ENCODE data around the gene ZNF626. TPM values are rescaled to one million over a fixed set of nuclear protein-coding genes. Genes with fewer than 3 reads are reported as not detected.
"Not testable (repeated sequence)": the region's sequence is repeated elsewhere in the genome, so short reads cannot be mapped to it uniquely, and the experiment has no call there.

Gene ZNF626
- 16.7 TPM for polyA plus RNA-seq
- long read RNA-seq, donor 1, full-length matches to known transcripts = 7 of 7 reads
- long read RNA-seq, donor 1, partial matches to known transcripts = 0 of 7 reads
- long read RNA-seq, donor 1, other reads (novel, unspliced or antisense) = 0 of 7 reads
- long read RNA-seq, donor 2, full-length matches to known transcripts = 14 of 14 reads
- long read RNA-seq, donor 2, partial matches to known transcripts = 0 of 14 reads
- long read RNA-seq, donor 2, other reads (novel, unspliced or antisense) = 0 of 14 reads
- long read RNA-seq, donor 3 = 0 reads
- long read RNA-seq, donor 4, partial matches to known transcripts = 0 of 1 reads
- long read RNA-seq, donor 4, other reads (novel, unspliced or antisense) = 0 of 1 reads
- long read RNA-seq, donor 5, full-length matches to known transcripts = 3 of 3 reads
- long read RNA-seq, donor 5, partial matches to known transcripts = 0 of 3 reads
- long read RNA-seq, donor 5, other reads (novel, unspliced or antisense) = 0 of 3 reads
- long read RNA-seq, donor 6, full-length matches to known transcripts = 14 of 14 reads
- long read RNA-seq, donor 6, partial matches to known transcripts = 0 of 14 reads
- long read RNA-seq, donor 6, other reads (novel, unspliced or antisense) = 0 of 14 reads
- long read RNA-seq, donor 7, full-length matches to known transcripts = 6 of 6 reads
- long read RNA-seq, donor 7, partial matches to known transcripts = 0 of 6 reads
- long read RNA-seq, donor 7, other reads (novel, unspliced or antisense) = 0 of 6 reads
- long read RNA-seq, donor 8, full-length matches to known transcripts = 11 of 29 reads
- long read RNA-seq, donor 8, partial matches to known transcripts = 12 of 29 reads
- long read RNA-seq, donor 8, other reads (novel, unspliced or antisense) = 6 of 29 reads
- long read RNA-seq, donor 9, full-length matches to known transcripts = 9 of 9 reads
- long read RNA-seq, donor 9, partial matches to known transcripts = 0 of 9 reads
- long read RNA-seq, donor 9, other reads (novel, unspliced or antisense) = 0 of 9 reads
- long read RNA-seq, donor 10, full-length matches to known transcripts = 11 of 11 reads
- long read RNA-seq, donor 10, partial matches to known transcripts = 0 of 11 reads
- long read RNA-seq, donor 10, other reads (novel, unspliced or antisense) = 0 of 11 reads
- long read RNA-seq, donor 11, transcript ZNF626-201 (4 exons, 1,123 nt) = major isoform, 5 of 5 reads
- long read RNA-seq, donor 11, partial matches to known transcripts = 0 of 5 reads
- long read RNA-seq, donor 11, other reads (novel, unspliced or antisense) = 0 of 5 reads

- Histone ChIP-seq H3K27ac (ENCODE audit: low read length) (peak within 1 kb of the TSS; percentile 90), H3K4me3 (ENCODE audit: low read length) (peak within 1 kb of the TSS; percentile 85), H3K36me3 (ENCODE audit: control insufficient read depth, insufficient read depth, low read length) (peaks cover 31% of the 10 kb centered on the region), H3K27me3 (ENCODE audit: control insufficient read depth, insufficient read depth, low read length) (no peaks in the 10 kb centered on the region), H3K4me1 (ENCODE audit: control insufficient read depth, insufficient read depth, low read length) (peaks cover 14% of the 10 kb centered on the region), H3K9me3 (ENCODE audit: control insufficient read depth, low read depth, low read length) (peaks cover 49% of the 10 kb centered on the region)
- no CpG with 5 or more reads among the region's 25 CpGs for WGBS (ENCODE audit: insufficient coverage, low lambda C conversion rate)
- peak; percentile 94 to 97 for DNase-seq
These were observed at the start of gene ZNF626 for GRCh38 chr19:20661150-20661819. Gene ZNF626 (minus strand): TSS chr19:20661571. CDS start chr19:20661446, 125 bp downstream.

- WGBS (ENCODE audit: insufficient coverage, low lambda C conversion rate) = no CpG with 5 or more reads among the region's 9 CpGs
- peaks cover 10% of the 10 kb centered on the region for H3K4me1 ChIP-seq (ENCODE audit: control insufficient read depth, insufficient read depth, low read length)
- H3K27ac ChIP-seq (ENCODE audit: low read length) = no peak overlapping the region
- no peaks in the 10 kb centered on the region for H3K27me3 ChIP-seq (ENCODE audit: control insufficient read depth, insufficient read depth, low read length)
- DNase-seq = no peak
- no peaks in the 10 kb centered on the region for H3K36me3 ChIP-seq (ENCODE audit: control insufficient read depth, insufficient read depth, low read length)
- peaks cover 8% of the 10 kb centered on the region for H3K9me3 ChIP-seq (ENCODE audit: control insufficient read depth, low read depth, low read length)
- no peak overlapping the region for H3K4me3 ChIP-seq (ENCODE audit: low read length)
These were observed 7.9 kb upstream of the ZNF626 start for GRCh38 chr19:20669263-20669662.

GRCh38 chr19:20667281-20667680 lies 5.9 kb upstream of the ZNF626 start:
- H3K9me3 ChIP-seq (ENCODE audit: control insufficient read depth, low read depth, low read length) = peaks cover 21% of the 10 kb centered on the region
- no peaks in the 10 kb centered on the region for H3K36me3 ChIP-seq (ENCODE audit: control insufficient read depth, insufficient read depth, low read length)
- peaks cover 14% of the 10 kb centered on the region for H3K4me1 ChIP-seq (ENCODE audit: control insufficient read depth, insufficient read depth, low read length)
- H3K4me3 ChIP-seq (ENCODE audit: low read length) = no peak overlapping the region
- no CpG with 5 or more reads among the region's 4 CpGs for WGBS (ENCODE audit: insufficient coverage, low lambda C conversion rate)
- no peaks in the 10 kb centered on the region for H3K27me3 ChIP-seq (ENCODE audit: control insufficient read depth, insufficient read depth, low read length)
- no peak for DNase-seq
- no peak overlapping the region for H3K27ac ChIP-seq (ENCODE audit: low read length)

- no peak overlapping the region for H3K4me3 ChIP-seq (ENCODE audit: low read length)
- H3K27ac ChIP-seq (ENCODE audit: low read length) = peak overlapping the region; percentile 91
- peaks cover 14% of the 10 kb centered on the region for H3K4me1 ChIP-seq (ENCODE audit: control insufficient read depth, insufficient read depth, low read length)
- no peaks in the 10 kb centered on the region for H3K27me3 ChIP-seq (ENCODE audit: control insufficient read depth, insufficient read depth, low read length)
- WGBS (ENCODE audit: insufficient coverage, low lambda C conversion rate) = no CpG with 5 or more reads among the region's 22 CpGs
- peak; percentile 38 to 81 for DNase-seq
- H3K36me3 ChIP-seq (ENCODE audit: control insufficient read depth, insufficient read depth, low read length) = no peaks in the 10 kb centered on the region
- peaks cover 25% of the 10 kb centered on the region for H3K9me3 ChIP-seq (ENCODE audit: control insufficient read depth, low read depth, low read length)
These were observed 3.8 kb upstream of the ZNF626 start for GRCh38 chr19:20664901-20665781.

- WGBS (ENCODE audit: insufficient coverage, low lambda C conversion rate) = no CpG with 5 or more reads among the region's 10 CpGs
- H3K4me3 ChIP-seq (ENCODE audit: low read length); H3K27me3 ChIP-seq (ENCODE audit: control insufficient read depth, insufficient read depth, low read length); H3K36me3 ChIP-seq (ENCODE audit: control insufficient read depth, insufficient read depth, low read length): not testable (repeated sequence)
- Histone ChIP-seq H3K27ac (ENCODE audit: low read length) (peak overlapping the region; percentile 91), H3K4me1 (ENCODE audit: control insufficient read depth, insufficient read depth, low read length) (peaks cover 14% of the 10 kb centered on the region), H3K9me3 (ENCODE audit: control insufficient read depth, low read depth, low read length) (peaks cover 31% of the 10 kb centered on the region)
- DNase-seq = peak; percentile 65 to 88
These were observed 3.1 kb upstream of the ZNF626 start for GRCh38 chr19:20664475-20664874.

- WGBS (ENCODE audit: insufficient coverage, low lambda C conversion rate) = 100% methylated on average over 2 of the region's 7 CpGs
These were observed 1.2 kb upstream of the ZNF626 start for GRCh38 chr19:20662421-20663105.

GRCh38 chr19:20660473-20661140 lies 764 bp downstream of the ZNF626 start:
- peaks cover 47% of the 10 kb centered on the region for H3K9me3 ChIP-seq (ENCODE audit: control insufficient read depth, low read depth, low read length)
- H3K4me1 ChIP-seq (ENCODE audit: control insufficient read depth, insufficient read depth, low read length) = peaks cover 14% of the 10 kb centered on the region
- H3K4me3 ChIP-seq (ENCODE audit: low read length) = peak overlapping the region; percentile 85
- 40% methylated on average over 1 of the region's 29 CpGs for WGBS (ENCODE audit: insufficient coverage, low lambda C conversion rate)
- peak overlapping the region; percentile 90 for H3K27ac ChIP-seq (ENCODE audit: low read length)
- no peaks in the 10 kb centered on the region for H3K27me3 ChIP-seq (ENCODE audit: control insufficient read depth, insufficient read depth, low read length)
- peaks cover 31% of the 10 kb centered on the region for H3K36me3 ChIP-seq (ENCODE audit: control insufficient read depth, insufficient read depth, low read length)
- DNase-seq = peak in 1 of 2 donors; percentile 40

More at GRCh38 chr19:20662421-20663105, 1.2 kb upstream of the ZNF626 start:
- H3K27me3 ChIP-seq (ENCODE audit: control insufficient read depth, insufficient read depth, low read length) = no peaks in the 10 kb centered on the region
- DNase-seq = no peak
- H3K36me3 ChIP-seq (ENCODE audit: control insufficient read depth, insufficient read depth, low read length) = peaks cover 21% of the 10 kb centered on the region
- peaks cover 14% of the 10 kb centered on the region for H3K4me1 ChIP-seq (ENCODE audit: control insufficient read depth, insufficient read depth, low read length)
- no peak overlapping the region for H3K27ac ChIP-seq (ENCODE audit: low read length)
- H3K4me3 ChIP-seq (ENCODE audit: low read length) = no peak overlapping the region
- H3K9me3 ChIP-seq (ENCODE audit: control insufficient read depth, low read depth, low read length) = peaks cover 41% of the 10 kb centered on the region

GRCh38 chr19:20640545-20640944 lies 20.8 kb downstream of the ZNF626 start:
- Histone ChIP-seq H3K4me3 (ENCODE audit: low read length) (no peak overlapping the region), H3K27me3 (ENCODE audit: control insufficient read depth, insufficient read depth, low read length) (no peaks in the 10 kb centered on the region), H3K4me1 (ENCODE audit: control insufficient read depth, insufficient read depth, low read length) (no peaks in the 10 kb centered on the region), H3K27ac (ENCODE audit: low read length) (no peak overlapping the region), H3K36me3 (ENCODE audit: control insufficient read depth, insufficient read depth, low read length) (peaks cover 45% of the 10 kb centered on the region), H3K9me3 (ENCODE audit: control insufficient read depth, low read depth, low read length) (peaks cover 32% of the 10 kb centered on the region)
- no peak for DNase-seq
- no CpG with 5 or more reads among the region's 2 CpGs for WGBS (ENCODE audit: insufficient coverage, low lambda C conversion rate)
